Measurements from ENCODE around the gene SLC35F3.
"Not testable (repeated sequence)": the region's sequence is repeated elsewhere in the genome, so short reads cannot be mapped to it uniquely, and the experiment has no call there.

Gene SLC35F3

GRCh38 chr1:234231061-234231892 is 326.8 kb downstream of the SLC35F3 start:
- no peak for DNase-seq

GRCh38 chr1:234231893-234232276 is 327.4 kb downstream of the SLC35F3 start:
- DNase-seq: no peak

- no peak for DNase-seq
Observed at GRCh38 chr1:234234199-234234598, 329.7 kb downstream of the SLC35F3 start.

GRCh38 chr1:234235434-234235881 is 331.0 kb downstream of the SLC35F3 start:
- no peak for DNase-seq

GRCh38 chr1:234237393-234237792 is 332.9 kb downstream of the SLC35F3 start:
- DNase-seq: no peak

- DNase-seq: no peak
Observed at GRCh38 chr1:234238060-234238459, 333.6 kb downstream of the SLC35F3 start.

- DNase-seq: no peak
Observed at GRCh38 chr1:234239515-234239914, 335.0 kb downstream of the SLC35F3 start.

- no peak for DNase-seq
Observed at GRCh38 chr1:234239936-234240335, 335.5 kb downstream of the SLC35F3 start.

GRCh38 chr1:234240680-234241079 is 336.2 kb downstream of the SLC35F3 start:
- no peak for DNase-seq

- no peak for DNase-seq
Observed at GRCh38 chr1:234241941-234242490, 337.5 kb downstream of the SLC35F3 start.

GRCh38 chr1:234243521-234244260 is 339.2 kb downstream of the SLC35F3 start:
- DNase-seq: no peak

GRCh38 chr1:234244482-234244881 is 340.0 kb downstream of the SLC35F3 start:
- DNase-seq: no peak

GRCh38 chr1:234246638-234247116 is 342.2 kb downstream of the SLC35F3 start:
- DNase-seq: no peak

GRCh38 chr1:234247746-234248145 is 343.3 kb downstream of the SLC35F3 start:
- DNase-seq: not testable (repeated sequence)

GRCh38 chr1:234250747-234251146 is 346.3 kb downstream of the SLC35F3 start:
- DNase-seq: no peak

- no peak for DNase-seq
Observed at GRCh38 chr1:234253732-234254131, 349.3 kb downstream of the SLC35F3 start.

- no peak for DNase-seq
Observed at GRCh38 chr1:234256359-234256758, 351.9 kb downstream of the SLC35F3 start.

GRCh38 chr1:234258071-234258470 is 353.6 kb downstream of the SLC35F3 start:
- DNase-seq: no peak

GRCh38 chr1:234260578-234260977 is 356.1 kb downstream of the SLC35F3 start:
- DNase-seq: no peak

- DNase-seq: no peak
Observed at GRCh38 chr1:234261545-234261944, 357.1 kb downstream of the SLC35F3 start.

- DNase-seq: no peak
Observed at GRCh38 chr1:234262007-234262753, 357.7 kb downstream of the SLC35F3 start.

- no peak for DNase-seq
Observed at GRCh38 chr1:234262754-234263105, 358.3 kb downstream of the SLC35F3 start.

- DNase-seq: no peak
Observed at GRCh38 chr1:234264832-234265231, 360.4 kb downstream of the SLC35F3 start.

Data from stimulated activated CD4-positive, alpha-beta T cell treated with anti-CD3 and anti-CD28 coated beads, Interleukin-12 subunit alpha, Interleukin-12 subunit beta, amount 100 ng/mL, for 4 hours (primary cell).